Endothelial cell (in vitro differentiated cells): Measurements from ENCODE around the gene MGST2. TPM values are rescaled to one million over a fixed set of nuclear protein-coding genes. Genes with fewer than 3 reads are reported as not detected.

ENCODE experiments used
- DNase-seq: peaks from one replicate; pipeline ENCODE4 v3.0.0; 2021; ENCODE audit warnings: low spot score
- H3K27ac Mint-ChIP-seq: one replicate; pipeline ENCODE4 v1.8.0; 2021; ENCODE audit warnings: mixed read lengths, inconsistent platforms; ENCODE audit not compliant: unreplicated experiment
- H3K27me3 Mint-ChIP-seq: one replicate; pipeline ENCODE4 v1.8.0; 2021; ENCODE audit warnings: mild to moderate bottlenecking, moderate library complexity, mixed read lengths, inconsistent platforms; ENCODE audit not compliant: unreplicated experiment
- H3K36me3 Mint-ChIP-seq: one replicate; pipeline ENCODE4 v1.8.0; 2021; ENCODE audit warnings: mild to moderate bottlenecking, low read depth, mixed read lengths, inconsistent platforms; ENCODE audit not compliant: unreplicated experiment
- H3K4me1 Mint-ChIP-seq: one replicate; pipeline ENCODE4 v1.8.0; 2021; ENCODE audit warnings: mild to moderate bottlenecking, mixed read lengths, inconsistent platforms; ENCODE audit not compliant: unreplicated experiment
- H3K4me3 Mint-ChIP-seq: one replicate; pipeline ENCODE4 v1.8.0; 2021; ENCODE audit warnings: mild to moderate bottlenecking, mixed read lengths, inconsistent platforms; ENCODE audit not compliant: unreplicated experiment
- H3K9me3 Mint-ChIP-seq: one replicate; pipeline ENCODE4 v1.8.0; 2021; ENCODE audit warnings: mixed read lengths, inconsistent platforms; ENCODE audit not compliant: unreplicated experiment
- total RNA-seq: library from RNA; stranded (reverse); fragmentation: NEBNext Ultra II Directional; extraction: Animal tissue kit (Norgen Biotek cat#: 25700); gene quantifications from one replicate; pipeline ENCODE4 v1.2.1, GENCODE V29; 2021; ENCODE audit not compliant: unreplicated experiment
- TF ChIP-seq, protein P1 (sequence below): fragments of 200-600 bp; sonication (generic); IDR thresholded peaks from one replicate; pipeline ENCODE4 v1.5.0; 2021; ENCODE audit warnings: antibody characterized with exemption; ENCODE audit not compliant: unreplicated experiment

Gene MGST2
- total RNA-seq, 1 donor from 2014 or later: 98.3 TPM

DNA sequence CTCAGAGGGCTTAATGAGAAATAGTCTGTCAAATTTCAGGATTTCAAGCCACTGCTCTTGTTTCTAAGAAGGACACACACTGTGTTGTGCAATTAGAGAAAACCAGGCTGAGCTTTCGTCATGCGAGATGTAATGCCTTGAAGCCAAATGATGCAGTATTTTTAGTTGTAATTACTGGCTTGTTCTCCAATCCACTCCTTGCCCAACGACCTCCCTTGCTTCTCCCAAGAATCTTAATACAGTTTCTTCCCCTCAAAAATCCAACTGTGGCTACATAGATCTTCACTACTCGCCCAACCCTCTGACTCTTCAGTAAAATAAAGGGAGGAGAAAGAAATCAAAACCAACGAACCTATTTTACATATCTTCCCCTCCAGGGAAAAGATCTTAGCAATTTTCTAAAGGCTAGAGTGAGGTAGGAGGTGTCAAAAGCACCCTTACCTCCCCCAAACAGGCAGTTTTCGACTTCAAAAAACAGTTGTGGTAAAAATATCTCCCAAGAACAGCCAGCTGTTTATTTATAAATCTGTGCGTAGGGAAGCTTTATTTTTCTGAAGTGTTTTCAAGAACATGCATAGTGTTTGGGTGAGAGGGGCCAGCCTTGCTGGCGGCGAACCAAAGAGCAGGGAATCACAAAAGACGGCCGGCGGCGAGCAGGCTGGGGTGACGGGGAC is 68.7 kb downstream of the MGST2 start:
- DNase-seq: no peak
- Mint-ChIP-seq H3K4me3 (peak overlapping the region; percentile 45), H3K27me3 (peaks cover 9% of the 10 kb centered on the region), H3K36me3 (peaks cover 3% of the 10 kb centered on the region), H3K9me3 (no peaks in the 10 kb centered on the region), H3K4me1 (peaks cover 57% of the 10 kb centered on the region), H3K27ac (peak overlapping the region; percentile 95)
- TF ChIP-seq, protein P1, sequence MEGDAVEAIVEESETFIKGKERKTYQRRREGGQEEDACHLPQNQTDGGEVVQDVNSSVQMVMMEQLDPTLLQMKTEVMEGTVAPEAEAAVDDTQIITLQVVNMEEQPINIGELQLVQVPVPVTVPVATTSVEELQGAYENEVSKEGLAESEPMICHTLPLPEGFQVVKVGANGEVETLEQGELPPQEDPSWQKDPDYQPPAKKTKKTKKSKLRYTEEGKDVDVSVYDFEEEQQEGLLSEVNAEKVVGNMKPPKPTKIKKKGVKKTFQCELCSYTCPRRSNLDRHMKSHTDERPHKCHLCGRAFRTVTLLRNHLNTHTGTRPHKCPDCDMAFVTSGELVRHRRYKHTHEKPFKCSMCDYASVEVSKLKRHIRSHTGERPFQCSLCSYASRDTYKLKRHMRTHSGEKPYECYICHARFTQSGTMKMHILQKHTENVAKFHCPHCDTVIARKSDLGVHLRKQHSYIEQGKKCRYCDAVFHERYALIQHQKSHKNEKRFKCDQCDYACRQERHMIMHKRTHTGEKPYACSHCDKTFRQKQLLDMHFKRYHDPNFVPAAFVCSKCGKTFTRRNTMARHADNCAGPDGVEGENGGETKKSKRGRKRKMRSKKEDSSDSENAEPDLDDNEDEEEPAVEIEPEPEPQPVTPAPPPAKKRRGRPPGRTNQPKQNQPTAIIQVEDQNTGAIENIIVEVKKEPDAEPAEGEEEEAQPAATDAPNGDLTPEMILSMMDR: no peak

DNA sequence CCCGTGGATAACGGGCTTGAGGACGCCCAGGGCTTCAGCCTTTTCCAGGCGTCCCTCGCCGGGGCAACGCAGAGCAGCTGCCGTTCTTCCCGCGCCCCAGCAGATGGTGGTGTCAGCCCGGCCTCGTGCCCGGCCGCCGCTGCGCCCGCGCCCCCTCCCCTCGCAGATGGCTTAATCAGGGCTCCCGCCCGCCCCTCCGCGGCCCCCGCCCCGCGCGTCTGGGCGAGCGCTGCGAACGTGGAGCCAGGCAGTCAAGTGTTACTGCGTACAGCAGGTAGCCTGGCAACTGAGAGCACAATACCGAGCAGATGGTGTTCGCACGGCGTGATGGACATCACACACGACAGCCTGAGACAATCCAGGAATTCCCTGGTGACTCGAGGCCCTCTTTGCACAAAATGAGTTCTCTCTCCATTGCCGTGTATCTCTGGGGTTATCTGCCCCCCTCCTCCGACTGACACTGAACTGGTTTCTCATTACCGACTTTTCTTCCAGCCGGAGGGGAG is 69.3 kb downstream of the MGST2 start:
- Mint-ChIP-seq H3K4me3 (peak overlapping the region; percentile 56), H3K27me3 (peaks cover 9% of the 10 kb centered on the region), H3K9me3 (no peaks in the 10 kb centered on the region), H3K27ac (peak overlapping the region; percentile 97), H3K36me3 (peaks cover 3% of the 10 kb centered on the region), H3K4me1 (peaks cover 53% of the 10 kb centered on the region)
- peak; percentile 95 for DNase-seq
- TF ChIP-seq, protein P1: peak; percentile 75

DNA sequence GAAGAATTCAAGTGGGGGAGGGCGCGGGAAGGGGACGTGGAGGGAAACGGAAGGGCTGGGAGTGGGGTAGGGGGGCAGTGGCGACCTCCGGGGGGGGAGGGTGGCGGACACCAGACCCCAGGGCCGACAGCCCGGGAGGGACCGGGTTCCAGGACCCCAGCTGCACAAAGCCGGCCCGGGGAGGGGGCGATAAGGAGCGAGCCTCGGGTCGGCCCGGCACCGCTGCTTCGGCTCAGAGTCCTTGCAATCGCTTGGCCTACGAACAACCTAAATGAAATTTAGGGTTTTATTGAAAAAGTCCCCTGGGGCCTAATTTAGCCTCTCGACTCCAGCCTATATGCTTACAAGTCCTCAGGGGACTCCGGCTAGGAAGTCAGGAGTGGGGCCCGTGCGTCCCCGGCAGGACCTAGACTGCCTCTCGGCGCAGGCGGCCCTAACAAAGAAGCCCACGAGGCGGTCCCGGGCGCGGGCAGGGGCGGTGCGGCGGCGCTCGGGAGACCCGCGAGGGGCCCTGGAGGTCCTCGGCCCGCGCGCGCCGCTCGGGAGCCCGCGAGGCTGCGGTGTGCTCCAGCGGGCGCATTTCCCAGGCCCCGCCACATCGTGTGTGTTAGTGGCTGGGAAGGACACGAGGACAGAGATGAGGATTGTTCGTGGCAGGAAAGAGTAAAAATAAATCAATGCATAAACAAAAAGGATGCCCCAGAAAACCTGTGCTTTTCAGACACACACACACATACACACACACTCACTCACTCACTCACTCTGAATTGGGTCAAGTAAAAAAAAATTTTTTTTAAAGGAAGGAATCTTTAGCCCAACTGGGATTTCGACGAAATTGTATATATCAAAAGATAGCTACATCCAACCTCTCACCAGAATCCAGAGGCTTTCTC is 70.0 kb downstream of the MGST2 start:
- peak; percentile 63 for DNase-seq
- peaks cover 50% of the 10 kb centered on the region for H3K4me1 Mint-ChIP-seq

DNA sequence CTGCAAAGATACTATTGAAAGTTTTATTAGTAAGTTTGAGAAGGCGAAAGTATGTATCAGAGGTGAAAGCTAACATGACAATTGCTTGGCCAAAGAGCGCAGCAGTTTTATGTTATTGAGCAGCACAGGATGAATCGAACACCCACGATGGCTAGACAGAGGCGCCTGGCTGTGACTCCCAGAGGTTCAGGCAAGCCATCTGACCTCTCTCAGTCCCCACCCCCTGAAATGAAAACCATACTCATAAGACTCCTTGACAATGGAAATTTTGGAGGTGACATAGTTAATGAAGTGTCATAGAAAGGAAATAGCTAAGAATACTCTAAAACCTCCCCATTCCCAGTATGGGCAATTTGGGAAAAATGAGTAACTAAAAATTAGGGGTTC is 70.6 kb downstream of the MGST2 start:
- TF ChIP-seq, protein P1: no peak
- DNase-seq: no peak
- H3K27me3 Mint-ChIP-seq: peaks cover 9% of the 10 kb centered on the region
- peaks cover 52% of the 10 kb centered on the region for H3K4me1 Mint-ChIP-seq
- no peak overlapping the region for H3K4me3 Mint-ChIP-seq
- no peaks in the 10 kb centered on the region for H3K9me3 Mint-ChIP-seq
- peaks cover 3% of the 10 kb centered on the region for H3K36me3 Mint-ChIP-seq
- H3K27ac Mint-ChIP-seq: peak overlapping the region; percentile 95

More for the DNA sequence above, 70.0 kb downstream of the MGST2 start:
- H3K36me3 Mint-ChIP-seq: peaks cover 3% of the 10 kb centered on the region
- no peaks in the 10 kb centered on the region for H3K9me3 Mint-ChIP-seq
- H3K27me3 Mint-ChIP-seq: peaks cover 9% of the 10 kb centered on the region
- peak overlapping the region; percentile 56 for H3K4me3 Mint-ChIP-seq
- H3K27ac Mint-ChIP-seq: peak overlapping the region; percentile 97
- TF ChIP-seq, protein P1: no peak
